DOHH2 (cell line): ENCODE results near the gene PRKCQ.
A peak's percentile ranks its signal among the peaks of the same experiment; 100 is the strongest.

ENCODE experiments used
- H3F3A ChIP-seq: fragments of 200-600 bp; sonication (generic), shearing (Covaris generic); 2 replicates; pipeline ENCODE4 v1.6.0; 2016; ENCODE audit warnings: antibody characterized with exemption, mild to moderate bottlenecking; ENCODE audit not compliant: control insufficient read depth, insufficient read depth
- H3K27ac ChIP-seq: fragments of 200-600 bp; sonication (generic); 2 replicates; pipeline ENCODE4 v1.5.1; 2014; ENCODE audit warnings: low read depth, mild to moderate bottlenecking, low read length, moderate library complexity
- H3K27me3 ChIP-seq: fragments of 200-600 bp; sonication (generic); 2 replicates; pipeline ENCODE4 v1.6.1; 2014; ENCODE audit warnings: mild to moderate bottlenecking, low read length, mixed read lengths; ENCODE audit not compliant: control insufficient read depth
- H3K36me3 ChIP-seq: fragments of 200-600 bp; sonication (generic); 2 replicates; pipeline ENCODE4 v1.6.1; 2014; ENCODE audit warnings: mild to moderate bottlenecking, low read length, moderate library complexity, mixed read lengths; ENCODE audit not compliant: control insufficient read depth
- H3K4me1 ChIP-seq: fragments of 200-600 bp; sonication (generic); 2 replicates; pipeline ENCODE4 v1.6.1; 2014; ENCODE audit warnings: mild to moderate bottlenecking, low read length, mixed read lengths; ENCODE audit not compliant: control insufficient read depth
- H3K4me2 ChIP-seq: fragments of 200-600 bp; sonication (generic); 2 replicates; pipeline ENCODE4 v1.6.0; 2014; ENCODE audit warnings: mild to moderate bottlenecking, low read length, moderate library complexity
- H3K4me3 ChIP-seq: fragments of 200-600 bp; sonication (generic); 2 replicates; pipeline ENCODE4 v1.5.1; 2014; ENCODE audit warnings: mild to moderate bottlenecking, low read length, mixed read lengths
- H3K79me2 ChIP-seq: fragments of 200-600 bp; sonication (generic); 2 replicates; pipeline ENCODE4 v1.6.1; 2014; ENCODE audit warnings: mild to moderate bottlenecking, low read length, mixed read lengths; ENCODE audit not compliant: control insufficient read depth
- H3K9me2 ChIP-seq: fragments of 200-600 bp; sonication (generic); replicated peaks from 2 replicates; pipeline ENCODE4 v1.6.1; 2014; ENCODE audit warnings: mild to moderate bottlenecking, low read length, mixed read lengths; ENCODE audit not compliant: control insufficient read depth
- H3K9me3 ChIP-seq: fragments of 200-600 bp; sonication (generic); 2 replicates; pipeline ENCODE4 v1.6.1; 2014; ENCODE audit warnings: antibody characterized with exemption, low read length, mixed read lengths; ENCODE audit not compliant: control insufficient read depth, insufficient read depth
- H4K20me1 ChIP-seq: fragments of 200-600 bp; sonication (generic); 2 replicates; pipeline ENCODE4 v1.6.0; 2014; ENCODE audit warnings: low read depth, mild to moderate bottlenecking, antibody characterized with exemption, low read length, moderate library complexity; ENCODE audit not compliant: control insufficient read depth, insufficient read depth
- CTCF ChIP-seq: fragments of 200-600 bp; sonication (generic); IDR thresholded peaks from one replicate; pipeline ENCODE4 v1.5.1; 2014; ENCODE audit warnings: antibody characterized with exemption, mild to moderate bottlenecking, low read depth, low read length; ENCODE audit not compliant: poor library complexity, severe bottlenecking
- EZH2phosphoT487 ChIP-seq: fragments of 200-600 bp; sonication (generic); IDR thresholded peaks from 2 replicates; pipeline ENCODE4 v1.6.1; 2017; ENCODE audit warnings: borderline replicate concordance, mild to moderate bottlenecking, antibody characterized with exemption, low read length, moderate library complexity, mixed read lengths

PRKCQ gene

GRCh38 chr10:6486309-6486708 lies 93.8 kb downstream of the PRKCQ start:
- Histone ChIP-seq H3K4me1 (no peaks in the 10 kb centered on the region), H3K9me2 (no peaks in the 10 kb centered on the region), H3K9me3 (no peaks in the 10 kb centered on the region), H3K27me3 (peaks cover 8% of the 10 kb centered on the region), H3F3A (no peaks in the 10 kb centered on the region), H3K4me2 (no peak overlapping the region), H3K4me3 (no peak overlapping the region), H3K79me2 (no peaks in the 10 kb centered on the region), H4K20me1 (no peaks in the 10 kb centered on the region), H3K36me3 (no peaks in the 10 kb centered on the region), H3K27ac (no peak overlapping the region)
- no peak for TF ChIP-seq CTCF
- TF ChIP-seq EZH2phosphoT487: no peak

GRCh38 chr10:6482737-6483357 lies 97.2 kb downstream of the PRKCQ start:
- Histone ChIP-seq H3F3A (no peaks in the 10 kb centered on the region), H3K27me3 (peaks cover 6% of the 10 kb centered on the region; the same call in 1 of the 2 replicates), H3K27ac (no peak overlapping the region), H3K36me3 (no peaks in the 10 kb centered on the region), H3K9me2 (no peaks in the 10 kb centered on the region), H4K20me1 (no peaks in the 10 kb centered on the region; the same call in 1 of the 2 replicates), H3K9me3 (no peaks in the 10 kb centered on the region), H3K4me3 (no peak overlapping the region), H3K4me1 (no peaks in the 10 kb centered on the region), H3K4me2 (no peak overlapping the region), H3K79me2 (no peaks in the 10 kb centered on the region)
- TF ChIP-seq EZH2phosphoT487 (no peak), CTCF (no peak)

DNA sequence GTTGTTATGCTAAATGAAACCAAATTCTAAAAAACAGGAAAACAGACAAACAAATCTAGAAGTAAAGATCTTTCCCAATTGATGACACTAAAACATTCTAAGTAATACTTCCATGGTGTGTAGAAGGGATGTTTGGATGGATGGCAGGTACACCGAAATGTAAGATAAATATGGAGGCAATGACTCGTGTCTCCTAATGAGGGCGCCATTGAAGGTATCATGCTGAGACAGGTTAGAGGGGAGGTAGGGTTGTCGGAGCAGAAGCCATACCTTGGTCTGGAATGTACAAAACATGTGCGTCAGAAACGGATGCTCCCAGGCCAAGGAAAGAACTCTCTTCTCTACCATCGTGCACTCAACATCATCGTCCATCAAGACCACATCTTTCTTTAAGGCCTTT lies 101.4 kb downstream of the PRKCQ start:
- H3K9me2 ChIP-seq: no peaks in the 10 kb centered on the region
- H3K79me2 ChIP-seq: no peaks in the 10 kb centered on the region
- no peak overlapping the region for H3K27ac ChIP-seq
- H3K36me3 ChIP-seq: no peaks in the 10 kb centered on the region
- H3F3A ChIP-seq: no peaks in the 10 kb centered on the region
- no peak overlapping the region for H3K4me3 ChIP-seq
- peaks cover 5% of the 10 kb centered on the region for H3K4me1 ChIP-seq
- peaks cover 6% of the 10 kb centered on the region; the same call in 1 of the 2 replicates for H3K27me3 ChIP-seq
- TF ChIP-seq CTCF (peak; percentile 30), EZH2phosphoT487 (no peak)
- no peaks in the 10 kb centered on the region for H3K9me3 ChIP-seq
- no peaks in the 10 kb centered on the region; the same call in 1 of the 2 replicates for H4K20me1 ChIP-seq
- no peak overlapping the region for H3K4me2 ChIP-seq
